ENCODE results near the gene PLEKHA4. TPM values are rescaled to one million over a fixed set of nuclear protein-coding genes. Genes with fewer than 3 reads are reported as not detected.
"Not testable (repeated sequence)": the region's sequence is repeated elsewhere in the genome, so short reads cannot be mapped to it uniquely, and the experiment has no call there.

The PLEKHA4 gene
- polyA plus RNA-seq, 3 donors: 0.69 to 1.5 (median 1.1) TPM

- H3K9me3 Mint-ChIP-seq: peaks cover 0 to 3% (median 0%) of the 10 kb centered on the region in 7 donors
- H4K20me1 ChIP-seq (ENCODE audit: insufficient read depth, low read length): peaks cover 35% of the 10 kb centered on the region
- H2AFZ ChIP-seq (ENCODE audit: insufficient read depth, low read depth, low read length, poor library complexity, severe bottlenecking): no peak overlapping the region
- H3K9me3 ChIP-seq (replicated peaks in 1 of 2; ENCODE audit: control insufficient read depth in 1 of 2, insufficient read depth in 1 of 2, low read length in 2 of 2): no peaks in the 10 kb centered on the region
- peaks cover 0 to 2% (median 0%) of the 10 kb centered on the region in 3 donors for H3K27me3 Mint-ChIP-seq (ENCODE audit: low read depth in 3 of 3)
- H3K27me3 ChIP-seq (ENCODE audit: control insufficient read depth in 2 of 2, insufficient read depth in 2 of 2, low read length in 2 of 2): no peaks in the 10 kb centered on the region
- H3K79me2 ChIP-seq (ENCODE audit: insufficient read depth, low read length): peaks cover 23% of the 10 kb centered on the region
- H3K36me3 Mint-ChIP-seq: peaks cover 52 to 73% of the 10 kb centered on the region in 2 donors
- H3K4me3 ChIP-seq (replicated peaks in 1 of 3; ENCODE audit: low read depth in 2 of 3, low read length in 3 of 3): no peak overlapping the region
- DNase-seq: no peak
- peaks cover 24% of the 10 kb centered on the region for H3K4me1 Mint-ChIP-seq
- H3K4me3 Mint-ChIP-seq: no peak overlapping the region
- no peak overlapping the region for H3K9ac ChIP-seq (ENCODE audit: insufficient read depth, low read length, poor library complexity, severe bottlenecking)
- peaks cover 37 to 57% of the 10 kb centered on the region in 2 donors for H3K36me3 ChIP-seq (replicated peaks in 1 of 2; ENCODE audit: control insufficient read depth in 1 of 2, insufficient read depth in 2 of 2, low read length in 2 of 2)
- H3K4me1 ChIP-seq (ENCODE audit: control insufficient read depth in 1 of 2, insufficient read depth in 2 of 2, low read length in 2 of 2): peaks cover 30 to 31% of the 10 kb centered on the region in 2 donors
- WGBS (ENCODE audit: insufficient coverage): 96% methylated on average over 4 of the region's 14 CpGs
- no peak overlapping the region for H3K27ac Mint-ChIP-seq
- intact Hi-C loops (cut with micrococcal nuclease): no loop called here
- no peak overlapping the region for H3K27ac ChIP-seq (ENCODE audit: low read depth in 1 of 2, low read length in 2 of 2)
- H3K4me2 ChIP-seq (replicated peaks; ENCODE audit: extremely low read depth, low read length, poor library complexity, severe bottlenecking): no peak overlapping the region
- TF ChIP-seq CTCF (IDR thresholded peaks at IDR 0.05): no peak
These were observed 37.2 kb upstream of the PLEKHA4 start for GRCh38 chr19:48905664-48906063.

- intact Hi-C loops (cut with micrococcal nuclease): loop anchor here in 1 of 2 donors (5.0 kb wide), 1 partner anchor 49 kb away; the partner anchor contains the start of gene BAX
- H3K27me3 ChIP-seq (ENCODE audit: control insufficient read depth in 2 of 2, insufficient read depth in 2 of 2, low read length in 2 of 2); DNase-seq; H3K4me3 ChIP-seq (replicated peaks in 1 of 3; ENCODE audit: low read depth in 2 of 3, low read length in 3 of 3); H3K9me3 Mint-ChIP-seq; H2AFZ ChIP-seq (ENCODE audit: insufficient read depth, low read depth, low read length, poor library complexity, severe bottlenecking); H3K27me3 Mint-ChIP-seq (ENCODE audit: low read depth in 3 of 3); H3K4me3 Mint-ChIP-seq; H3K9ac ChIP-seq (ENCODE audit: insufficient read depth, low read length, poor library complexity, severe bottlenecking); H3K27ac Mint-ChIP-seq; H3K9me3 ChIP-seq (replicated peaks in 1 of 2; ENCODE audit: control insufficient read depth in 1 of 2, insufficient read depth in 1 of 2, low read length in 2 of 2); H3K27ac ChIP-seq (ENCODE audit: low read depth in 1 of 2, low read length in 2 of 2); H3K4me2 ChIP-seq (replicated peaks; ENCODE audit: extremely low read depth, low read length, poor library complexity, severe bottlenecking): not testable (repeated sequence)
- Histone ChIP-seq H3K4me1 (ENCODE audit: control insufficient read depth in 1 of 2, insufficient read depth in 2 of 2, low read length in 2 of 2) (peaks cover 38 to 44% of the 10 kb centered on the region in 2 donors), H4K20me1 (ENCODE audit: insufficient read depth, low read length) (peaks cover 35% of the 10 kb centered on the region), H3K79me2 (ENCODE audit: insufficient read depth, low read length) (peaks cover 28% of the 10 kb centered on the region), H3K36me3 (replicated peaks in 1 of 2; ENCODE audit: control insufficient read depth in 1 of 2, insufficient read depth in 2 of 2, low read length in 2 of 2) (peaks cover 24 to 40% of the 10 kb centered on the region in 2 donors)
- Mint-ChIP-seq H3K4me1 (peaks cover 25% of the 10 kb centered on the region), H3K36me3 (peaks cover 39 to 55% of the 10 kb centered on the region in 2 donors)
These were observed 35.4 kb upstream of the PLEKHA4 start for GRCh38 chr19:48903788-48904187.

GRCh38 chr19:48902291-48902690 lies 33.9 kb upstream of the PLEKHA4 start:
- Histone ChIP-seq H3K36me3 (replicated peaks in 1 of 2; ENCODE audit: control insufficient read depth in 1 of 2, insufficient read depth in 2 of 2, low read length in 2 of 2) (peaks cover 19 to 33% of the 10 kb centered on the region in 2 donors), H3K4me1 (ENCODE audit: control insufficient read depth in 1 of 2, insufficient read depth in 2 of 2, low read length in 2 of 2) (peaks cover 31 to 36% of the 10 kb centered on the region in 2 donors), H3K79me2 (ENCODE audit: insufficient read depth, low read length) (peaks cover 28% of the 10 kb centered on the region), H4K20me1 (ENCODE audit: insufficient read depth, low read length) (peaks cover 35% of the 10 kb centered on the region)
- not testable (repeated sequence) for DNase-seq; H3K9me3 Mint-ChIP-seq; H3K9ac ChIP-seq (ENCODE audit: insufficient read depth, low read length, poor library complexity, severe bottlenecking); H3K27me3 Mint-ChIP-seq (ENCODE audit: low read depth in 3 of 3); H3K27ac ChIP-seq (ENCODE audit: low read depth in 1 of 2, low read length in 2 of 2); H3K4me2 ChIP-seq (replicated peaks; ENCODE audit: extremely low read depth, low read length, poor library complexity, severe bottlenecking); H2AFZ ChIP-seq (ENCODE audit: insufficient read depth, low read depth, low read length, poor library complexity, severe bottlenecking); H3K4me3 ChIP-seq (replicated peaks in 1 of 3; ENCODE audit: low read depth in 2 of 3, low read length in 3 of 3); H3K4me3 Mint-ChIP-seq; H3K9me3 ChIP-seq (replicated peaks in 1 of 2; ENCODE audit: control insufficient read depth in 1 of 2, insufficient read depth in 1 of 2, low read length in 2 of 2); H3K27me3 ChIP-seq (ENCODE audit: control insufficient read depth in 2 of 2, insufficient read depth in 2 of 2, low read length in 2 of 2)
- 100% methylated on average over 4 of the region's 7 CpGs for whole genome bisulfite sequencing (ENCODE audit: insufficient coverage)
- peaks cover 33 to 42% of the 10 kb centered on the region in 2 donors for H3K36me3 Mint-ChIP-seq
- peak overlapping the region in 3 of 7 donors; percentile 52 to 62 (median 60) for H3K27ac Mint-ChIP-seq
- H3K4me1 Mint-ChIP-seq: peaks cover 18% of the 10 kb centered on the region
- intact Hi-C loops (cut with micrococcal nuclease): loop anchor here in 1 of 2 donors (5.0 kb wide), 1 partner anchor 50 kb away; the partner anchor contains the start of gene BAX
